GM19467 (cell line): ENCODE data around the gene SEPTIN5.

Source experiments
- ATAC-seq: cut with Tn5 transposase; IDR thresholded peaks from one replicate; pipeline ENCODE4 v1.9.1; 2021; ENCODE audit warnings: mild to moderate bottlenecking, moderate library complexity; ENCODE audit not compliant: unreplicated experiment

The SEPTIN5 gene

DNA sequence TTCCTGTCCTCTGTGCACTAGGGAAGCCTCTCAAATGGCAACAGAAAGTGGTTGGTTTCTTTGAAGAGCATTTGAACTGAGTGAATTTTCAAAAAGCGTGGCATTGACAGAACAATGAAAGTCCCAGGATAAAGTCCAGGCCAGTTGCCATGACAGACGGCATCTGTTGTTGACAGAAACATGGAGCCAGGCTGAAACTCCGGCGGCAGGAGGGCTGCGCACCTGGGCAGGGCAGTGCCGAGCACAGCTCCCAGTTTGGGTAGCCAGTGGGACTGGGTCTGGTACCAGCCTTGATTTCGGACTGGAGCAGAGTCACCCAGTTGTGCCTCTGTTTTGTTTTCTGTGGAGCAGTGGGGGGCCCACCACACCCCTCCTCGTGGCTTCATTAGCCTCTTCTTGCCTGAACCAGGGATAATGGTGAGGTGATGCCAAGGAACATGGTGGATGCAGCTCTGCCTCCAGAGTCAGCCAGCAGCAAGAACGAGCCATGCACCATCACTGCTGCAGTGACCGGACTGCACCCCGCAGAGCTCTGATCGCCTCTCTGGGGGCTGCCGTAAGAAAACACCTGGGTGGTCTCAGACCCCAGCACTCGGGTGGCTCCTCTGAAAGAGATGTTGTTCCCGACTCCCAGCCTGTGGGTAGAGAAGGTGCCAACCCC is 9.8 kb upstream of the SEPTIN5 start:
- no peak for ATAC-seq

DNA sequence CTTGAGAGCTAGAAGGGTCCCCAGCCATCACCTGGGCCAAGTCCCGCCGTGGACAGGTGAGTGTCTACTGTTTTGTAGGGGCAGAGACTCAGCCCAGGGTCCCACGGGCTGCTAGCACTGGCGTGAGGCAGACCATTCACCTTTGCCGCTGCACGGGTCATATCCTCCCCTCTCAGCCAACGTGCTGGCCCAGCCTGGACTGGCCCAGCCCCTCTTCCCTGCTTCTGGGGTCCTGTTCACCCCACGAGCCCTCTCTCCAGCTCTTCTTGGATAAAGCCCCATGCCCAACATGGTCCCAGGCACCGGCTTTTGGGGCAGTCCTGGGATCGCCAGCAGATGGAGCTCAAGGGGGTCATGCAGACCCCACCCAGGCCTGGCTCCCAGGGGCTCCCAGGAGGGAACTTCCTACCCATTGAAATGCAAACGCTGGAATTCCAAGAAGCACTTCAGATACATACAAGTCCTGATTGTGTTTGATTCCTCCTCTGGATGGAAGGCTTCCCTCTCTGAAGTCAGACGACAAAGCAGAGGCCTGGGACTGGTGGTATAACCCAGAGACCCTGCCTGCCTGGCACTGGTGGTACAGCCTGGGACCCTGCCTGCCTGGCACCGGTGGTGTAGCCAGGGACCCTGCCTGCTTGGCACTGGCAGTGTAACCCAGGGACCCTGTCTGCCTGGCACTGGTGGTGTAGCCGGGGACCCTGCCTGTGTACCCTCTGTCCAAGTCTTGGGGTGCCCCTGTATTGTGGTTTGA is 8.9 kb upstream of the SEPTIN5 start:
- ATAC-seq, result no peak

- ATAC-seq, result no peak
Observed at GRCh38 chr22:19706661-19707151, 7.6 kb upstream of the SEPTIN5 start.

DNA sequence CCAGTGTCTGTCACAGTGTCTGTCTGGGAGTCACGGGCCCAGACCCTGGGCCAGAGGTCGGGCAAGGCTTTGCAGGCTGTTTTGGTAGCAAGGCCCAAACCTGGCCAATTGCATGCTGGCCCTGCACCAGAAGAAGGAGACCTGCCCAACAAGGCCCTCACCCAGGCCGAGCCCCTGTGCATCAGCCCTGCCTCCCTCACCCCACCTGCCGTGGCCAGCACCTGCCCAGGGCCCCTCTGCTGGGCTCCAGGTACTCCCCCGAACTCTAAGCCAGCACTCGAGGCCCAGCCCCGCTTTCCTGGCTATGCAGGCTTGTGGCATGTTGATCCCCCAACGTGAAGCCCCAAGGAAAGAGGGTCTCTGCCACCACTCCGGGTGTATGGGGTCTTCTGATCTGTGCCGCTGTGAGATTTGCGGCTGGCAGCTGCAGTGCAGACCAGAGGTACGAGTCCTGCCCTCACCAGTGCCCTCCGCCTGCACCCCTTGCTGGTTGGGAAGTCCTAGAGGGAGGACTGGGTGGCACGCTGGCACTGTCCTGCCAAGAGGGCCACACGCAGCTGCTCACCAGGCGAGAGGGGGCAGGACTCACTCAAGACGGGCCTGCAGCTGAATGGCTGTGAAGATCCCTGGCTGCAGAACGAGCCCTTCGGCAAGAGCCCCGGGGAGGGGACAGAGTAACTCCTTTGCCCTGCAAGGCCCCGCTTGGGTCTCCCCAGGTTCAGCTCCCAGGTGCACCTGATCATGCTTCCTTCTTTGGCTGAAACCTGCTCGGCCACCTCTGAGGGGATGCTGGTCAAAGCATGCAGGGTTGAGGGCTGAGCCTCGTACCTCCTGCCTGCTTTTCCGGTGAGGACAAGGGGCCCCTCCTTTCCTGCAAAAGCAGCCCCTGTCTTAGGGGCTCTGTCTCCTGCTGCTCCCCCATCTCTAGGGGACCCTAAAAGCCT is 6.7 kb upstream of the SEPTIN5 start:
- no peak for ATAC-seq

DNA sequence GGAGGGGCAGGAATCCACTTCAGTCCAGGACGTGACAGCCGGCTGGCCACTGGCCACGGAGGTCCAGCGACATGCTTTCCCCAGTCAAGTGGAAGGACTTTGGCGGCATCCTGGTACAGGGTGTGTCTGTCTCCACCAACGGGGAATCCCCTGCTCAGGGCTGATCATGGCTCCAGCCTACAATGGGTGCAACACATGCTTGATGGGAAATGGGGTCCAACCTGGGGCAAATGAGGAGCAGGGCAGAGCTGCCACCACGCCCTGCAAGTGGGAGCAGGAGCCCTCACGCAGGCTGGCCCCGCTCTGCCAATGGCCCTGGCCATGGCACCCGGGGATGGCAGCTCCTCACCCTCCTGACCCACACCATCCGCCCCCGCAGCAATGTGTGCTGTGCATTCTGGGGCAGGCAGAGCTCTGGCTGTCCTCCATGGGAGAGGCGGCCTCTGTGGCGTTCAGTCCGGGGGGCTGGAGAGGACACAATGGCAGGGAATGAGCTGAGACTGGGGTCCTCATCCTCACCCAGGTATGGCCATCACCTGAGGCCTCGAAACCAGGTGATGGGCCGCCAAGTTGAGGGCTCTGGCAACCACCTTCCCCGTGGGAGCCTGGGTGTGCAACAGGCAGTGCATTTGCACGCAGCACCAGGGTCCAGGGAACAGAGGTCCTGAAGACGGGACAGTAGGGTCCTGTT is 5.8 kb upstream of the SEPTIN5 start:
- no peak for ATAC-seq

GRCh38 chr22:19709063-19709769 is 5.1 kb upstream of the SEPTIN5 start:
- ATAC-seq, result no peak

GRCh38 chr22:19710020-19710768 is 4.1 kb upstream of the SEPTIN5 start:
- ATAC-seq, result no peak

DNA sequence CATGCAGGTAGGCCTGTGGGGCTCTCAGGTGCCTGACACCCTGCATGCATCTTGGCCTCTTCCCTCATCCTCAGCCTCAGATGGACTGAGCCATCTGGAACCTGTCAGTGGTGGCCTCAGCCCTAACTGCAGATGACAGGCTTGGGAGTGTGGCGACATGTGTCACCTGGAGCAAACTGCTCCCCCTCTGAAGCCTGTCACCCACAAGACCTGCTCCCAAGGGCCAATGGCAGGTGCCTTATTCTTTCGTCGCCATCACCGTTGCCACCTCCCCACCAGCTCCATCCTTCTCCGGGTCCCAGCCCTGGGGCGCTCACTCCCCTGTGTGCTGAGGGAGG is 3.6 kb upstream of the SEPTIN5 start:
- no peak for ATAC-seq

GRCh38 chr22:19713245-19713644 is 1.1 kb upstream of the SEPTIN5 start:
- ATAC-seq, result no peak

GRCh38 chr22:19713650-19714311 is 522 bp upstream of the SEPTIN5 start:
- ATAC-seq, result no peak

- no peak for ATAC-seq
Observed at GRCh38 chr22:19715188-19715930, 1.1 kb downstream of the SEPTIN5 start.

GRCh38 chr22:19716041-19716828 is 1.9 kb downstream of the SEPTIN5 start:
- no peak for ATAC-seq

GRCh38 chr22:19716829-19717105 is 2.5 kb downstream of the SEPTIN5 start:
- ATAC-seq, result no peak

DNA sequence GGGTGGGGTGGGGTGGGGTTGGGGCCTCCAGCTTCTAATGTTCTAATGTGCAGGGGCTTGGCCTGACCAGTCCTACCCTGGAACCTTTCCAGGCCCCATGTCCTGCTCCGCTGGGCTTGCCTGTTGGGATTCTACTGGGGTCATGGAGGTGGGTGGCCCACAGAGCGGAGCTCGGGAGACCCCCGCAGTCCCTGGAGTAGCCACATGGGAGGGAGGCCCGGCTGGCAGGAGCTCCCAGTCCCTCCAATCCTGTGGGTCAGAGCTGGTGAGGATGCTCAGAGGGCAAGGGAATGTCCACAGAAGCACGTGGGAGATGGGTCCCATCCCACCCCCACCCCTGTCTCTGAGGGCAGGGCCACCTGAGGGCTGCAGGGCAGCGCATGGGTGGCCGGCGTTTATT is 2.9 kb downstream of the SEPTIN5 start:
- no peak for ATAC-seq

DNA sequence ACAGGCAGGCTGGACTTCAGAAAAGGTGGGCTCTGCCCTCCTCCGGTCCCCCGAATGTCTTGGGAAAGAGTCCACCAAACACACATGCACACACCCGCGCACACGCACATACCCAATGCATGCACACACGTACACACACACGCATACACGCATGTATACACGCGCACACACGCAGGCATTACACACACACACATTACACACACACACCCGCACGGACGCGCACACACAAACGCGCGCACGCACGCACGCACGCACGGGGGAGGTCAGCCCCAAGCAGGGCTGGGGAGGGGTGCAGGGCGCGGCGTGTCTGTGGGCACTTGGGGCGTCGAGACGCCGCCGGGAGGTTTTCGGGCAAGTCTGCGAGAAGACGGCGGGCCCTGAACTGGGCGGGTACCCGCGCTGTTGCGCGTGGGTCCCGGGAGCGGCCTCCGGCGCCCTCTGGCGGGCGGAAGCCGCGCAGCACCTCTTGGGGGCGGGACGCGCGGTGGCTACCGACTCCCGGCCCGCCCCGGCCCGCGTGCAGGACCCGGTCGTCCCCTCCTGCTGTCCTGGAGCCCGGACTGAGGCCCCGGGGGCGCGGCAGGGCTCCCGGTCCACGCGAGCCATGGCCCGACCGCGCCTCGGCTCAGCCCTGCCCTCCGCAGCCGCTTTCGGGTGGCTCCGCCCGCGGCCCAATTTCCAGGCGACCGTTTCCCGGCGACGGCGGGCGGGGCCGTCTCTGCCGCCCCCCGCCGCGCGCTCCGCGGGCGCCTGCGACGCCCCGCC is 3.6 kb downstream of the SEPTIN5 start:
- ATAC-seq, result no peak

GRCh38 chr22:19718456-19719049 is 4.2 kb downstream of the SEPTIN5 start:
- ATAC-seq, result no peak

DNA sequence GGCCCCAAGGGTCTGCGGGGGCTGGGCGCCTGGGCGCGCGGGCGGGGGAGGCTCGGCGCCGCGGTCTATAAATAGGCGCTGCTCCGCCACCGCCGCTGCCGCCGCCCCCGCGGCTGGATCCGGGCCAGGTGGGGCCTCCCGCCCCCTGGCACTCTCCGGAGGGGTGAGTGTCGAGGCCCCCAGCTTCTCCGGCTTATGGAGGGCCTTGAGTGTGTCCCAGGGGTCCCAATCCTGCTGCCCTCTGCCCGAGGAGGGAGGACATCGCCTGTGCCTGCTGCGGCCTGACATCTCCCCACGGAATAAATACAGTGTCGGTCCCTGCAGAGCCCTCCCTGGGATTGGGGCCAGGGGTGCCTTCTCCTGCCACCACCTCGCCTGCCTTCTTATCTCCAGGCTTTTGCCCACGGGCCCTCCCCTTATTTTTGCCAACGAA is 4.8 kb downstream of the SEPTIN5 start:
- no peak for ATAC-seq
